Stimulated activated CD4-positive, alpha-beta T cell treated with anti-CD3 and anti-CD28 coated beads, TNF-alpha, amount 100 ng/mL, for 4 hours (primary cell): ENCODE data around the gene SPINK4.

Source experiments
- DNase-seq, 3 experiments: peaks; one replicate each; pipeline ENCODE4 v3.0.0-alpha.2; 2020; ENCODE audit warnings: low read depth in 3 of 3

Gene SPINK4, protein sequence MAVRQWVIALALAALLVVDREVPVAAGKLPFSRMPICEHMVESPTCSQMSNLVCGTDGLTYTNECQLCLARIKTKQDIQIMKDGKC

DNA sequence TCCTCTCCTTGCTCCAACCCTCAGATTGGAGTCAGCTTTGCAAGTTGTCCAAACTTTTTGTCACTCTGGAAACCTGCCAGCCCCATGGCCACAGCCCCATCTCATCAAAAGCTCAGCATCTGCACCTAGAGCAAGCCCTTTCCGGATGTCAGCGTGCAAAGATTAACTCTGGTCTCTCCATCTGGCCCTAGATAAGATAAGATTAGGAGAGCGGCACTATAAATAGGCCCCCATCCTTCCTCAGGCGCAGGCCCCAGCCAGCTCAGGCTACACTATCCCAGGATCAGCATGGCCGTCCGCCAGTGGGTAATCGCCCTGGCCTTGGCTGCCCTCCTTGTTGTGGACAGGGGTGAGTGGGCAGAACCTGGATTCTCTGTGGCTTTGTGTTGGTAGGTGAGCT lies at the start of gene SPINK4:
Gene SPINK4, plus strand, starts transcription at position 247 of the 400 bp plus-strand sequence. Its CDS starts 42 bp downstream, at position 289.
- no peak for DNase-seq

GRCh38 chr9:33192493-33193255 lies 47.3 kb upstream of the SPINK4 start:
- no peak for DNase-seq

DNA sequence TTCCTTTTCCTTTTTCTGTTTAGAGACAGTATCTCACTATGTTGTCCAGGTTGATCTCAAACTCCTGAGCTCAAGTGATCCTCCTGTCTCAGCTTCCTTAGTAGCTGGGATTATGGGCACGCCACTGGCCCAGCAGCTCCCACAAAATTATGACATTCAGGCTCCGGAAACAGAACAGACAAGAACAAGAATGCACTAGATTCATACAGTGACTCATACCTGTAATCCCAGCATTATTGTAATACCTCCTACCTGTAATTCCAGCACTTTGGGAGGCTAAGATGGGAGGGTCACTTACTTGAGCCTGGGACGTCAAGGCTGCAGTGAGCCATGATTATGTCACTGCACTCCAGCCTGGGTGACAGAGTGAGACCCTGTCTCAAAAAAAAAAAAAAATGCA lies 46.1 kb upstream of the SPINK4 start:
- DNase-seq, result no peak

DNA sequence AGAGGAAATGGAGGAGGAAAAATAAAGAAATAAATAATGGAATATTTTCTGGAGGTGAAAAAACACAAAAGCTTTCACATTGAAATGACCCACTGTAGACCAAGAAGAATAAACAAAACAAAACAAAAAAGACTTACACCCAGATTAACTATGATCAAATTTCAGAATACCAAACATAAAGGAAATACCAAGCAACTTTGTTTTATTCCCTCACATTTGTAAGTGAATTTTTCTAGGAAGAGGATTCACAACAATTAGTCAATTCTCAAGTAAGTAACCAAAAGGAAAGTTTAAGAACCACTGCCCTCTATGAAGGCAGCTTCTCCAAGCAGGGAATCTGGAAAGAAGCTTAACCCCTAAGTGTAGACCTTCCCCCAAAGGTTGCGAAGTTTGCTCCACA lies 43.2 kb upstream of the SPINK4 start:
- DNase-seq, result no peak

DNA sequence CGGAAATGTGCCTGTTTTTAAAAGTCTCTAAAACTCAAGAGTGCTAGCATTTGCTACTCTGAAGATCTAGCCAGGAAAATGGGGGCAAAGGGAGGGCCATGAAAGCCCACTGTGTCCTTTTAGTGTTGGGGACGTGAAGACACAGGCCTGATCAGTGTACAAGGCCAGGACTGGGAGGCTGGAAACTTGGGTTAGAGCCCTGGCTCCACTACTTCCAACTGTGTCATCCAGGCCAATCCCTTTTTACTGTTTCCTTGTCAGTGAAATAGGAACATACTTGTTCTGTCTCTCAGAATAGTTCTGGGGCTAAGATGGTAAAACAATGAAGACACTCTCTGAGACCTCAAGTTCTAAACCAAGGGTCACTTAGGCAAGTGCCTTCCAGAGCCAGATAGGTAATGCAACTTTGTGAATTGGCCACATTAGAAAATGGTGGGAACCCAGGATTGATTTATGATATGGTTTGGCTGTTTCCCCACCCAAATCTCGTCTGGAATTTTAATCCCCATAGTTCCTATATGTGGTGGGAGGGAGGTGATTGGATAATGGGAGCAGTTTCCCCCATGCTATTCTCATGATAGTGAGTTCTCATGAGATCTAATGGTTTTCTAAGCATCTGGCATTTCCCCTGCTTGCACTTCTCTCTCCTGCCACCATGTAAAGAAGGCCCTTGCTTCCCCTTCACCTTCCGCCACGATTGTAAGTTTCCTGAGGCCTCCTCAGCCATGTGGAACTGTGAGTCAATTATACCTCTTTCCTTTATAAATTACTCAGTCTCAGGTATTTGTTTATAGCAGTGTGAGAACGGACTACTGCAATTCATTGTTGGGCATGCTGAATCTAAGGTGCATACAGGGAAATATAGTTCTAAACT lies 42.5 kb upstream of the SPINK4 start:
- DNase-seq, result no peak

DNA sequence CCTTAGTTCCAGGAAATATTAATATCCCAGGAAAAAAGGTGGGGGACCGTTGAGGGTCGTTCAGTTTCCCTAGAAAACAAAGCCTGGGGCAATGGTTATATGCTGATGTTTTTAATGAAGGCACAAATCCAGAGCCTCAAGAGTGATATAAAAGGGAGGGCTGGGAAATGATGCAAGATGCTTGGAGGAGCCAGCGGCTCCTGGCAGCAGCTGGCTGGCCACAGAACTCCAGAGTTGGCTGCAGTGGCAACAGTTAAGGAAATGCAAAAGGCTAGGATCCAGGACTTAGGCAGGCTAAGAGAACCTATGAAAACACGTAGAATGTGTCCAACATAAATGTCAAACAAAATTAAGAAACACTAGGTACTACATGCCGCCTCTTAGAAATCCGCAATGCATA lies 41.8 kb upstream of the SPINK4 start:
- no peak for DNase-seq

DNA sequence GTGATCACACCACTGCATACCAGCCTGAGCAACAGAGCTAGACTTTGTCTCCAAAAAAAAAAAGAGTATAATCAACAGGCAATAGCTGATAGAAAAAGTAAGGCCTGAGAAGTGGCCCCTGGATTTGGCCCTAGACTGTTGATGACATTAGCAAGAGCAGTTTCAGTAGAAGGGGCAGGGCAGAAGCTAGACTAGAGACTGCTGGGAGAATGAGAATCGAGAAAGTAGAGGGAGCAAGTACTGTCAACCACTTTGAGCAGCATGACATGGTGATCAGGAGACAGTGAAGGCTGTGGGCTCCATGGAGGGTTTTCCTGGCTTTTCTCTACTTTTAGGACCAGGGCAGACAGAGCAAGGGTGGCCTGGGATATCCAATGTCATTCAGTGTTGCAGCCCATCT lies 37.9 kb upstream of the SPINK4 start:
- DNase-seq, result no peak

DNA sequence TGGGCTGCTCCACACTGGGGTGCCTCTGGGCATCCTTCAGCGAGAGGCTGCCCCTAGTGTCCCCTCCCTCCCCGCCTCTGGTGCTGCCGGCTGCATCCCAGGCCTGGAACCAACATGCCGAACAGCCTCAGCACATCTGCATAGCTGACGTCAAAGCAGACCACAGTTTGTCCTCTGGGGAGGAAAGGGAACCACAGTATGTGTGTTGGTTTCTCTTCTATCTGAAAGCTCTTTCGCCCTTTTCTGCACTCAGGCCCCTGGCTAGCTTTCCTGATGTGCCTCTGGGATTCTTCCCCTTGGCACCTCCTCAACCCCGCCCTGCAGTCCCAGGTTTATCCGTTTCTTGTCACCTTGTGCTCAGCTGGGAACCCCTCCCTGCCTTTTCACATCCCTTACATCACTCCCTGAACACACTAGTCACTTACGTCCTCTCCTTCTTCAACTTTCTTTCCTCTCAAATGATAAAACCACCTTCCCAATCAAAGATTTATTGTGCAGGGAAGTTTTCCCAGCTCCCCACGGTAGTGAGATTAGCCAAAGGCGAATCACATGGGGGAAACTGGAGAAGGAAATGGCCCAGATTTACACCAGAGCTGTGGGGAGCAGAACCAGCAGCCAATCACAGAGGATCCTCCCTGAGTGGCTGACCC lies 37.3 kb upstream of the SPINK4 start:
- no peak for DNase-seq

DNA sequence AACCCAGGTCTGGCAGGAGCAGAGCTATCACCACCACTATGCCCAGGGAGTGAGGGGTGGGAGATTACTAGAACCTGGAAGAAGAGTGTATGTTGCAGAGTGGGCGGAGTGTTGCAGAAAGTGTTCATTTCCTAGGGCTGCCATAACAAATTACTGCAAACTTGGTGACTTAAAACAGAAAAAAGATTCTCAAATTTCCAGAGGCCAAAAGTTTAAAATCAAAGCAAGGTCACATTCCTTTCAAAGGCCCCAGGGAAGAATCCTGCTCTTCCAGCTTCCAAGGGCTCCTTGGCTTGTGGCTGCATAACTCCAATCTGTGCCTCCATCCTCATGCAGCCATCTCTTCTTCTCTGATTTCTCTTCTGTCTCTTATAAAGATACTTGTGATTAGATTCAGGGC lies 30.6 kb upstream of the SPINK4 start:
- DNase-seq, result no peak

DNA sequence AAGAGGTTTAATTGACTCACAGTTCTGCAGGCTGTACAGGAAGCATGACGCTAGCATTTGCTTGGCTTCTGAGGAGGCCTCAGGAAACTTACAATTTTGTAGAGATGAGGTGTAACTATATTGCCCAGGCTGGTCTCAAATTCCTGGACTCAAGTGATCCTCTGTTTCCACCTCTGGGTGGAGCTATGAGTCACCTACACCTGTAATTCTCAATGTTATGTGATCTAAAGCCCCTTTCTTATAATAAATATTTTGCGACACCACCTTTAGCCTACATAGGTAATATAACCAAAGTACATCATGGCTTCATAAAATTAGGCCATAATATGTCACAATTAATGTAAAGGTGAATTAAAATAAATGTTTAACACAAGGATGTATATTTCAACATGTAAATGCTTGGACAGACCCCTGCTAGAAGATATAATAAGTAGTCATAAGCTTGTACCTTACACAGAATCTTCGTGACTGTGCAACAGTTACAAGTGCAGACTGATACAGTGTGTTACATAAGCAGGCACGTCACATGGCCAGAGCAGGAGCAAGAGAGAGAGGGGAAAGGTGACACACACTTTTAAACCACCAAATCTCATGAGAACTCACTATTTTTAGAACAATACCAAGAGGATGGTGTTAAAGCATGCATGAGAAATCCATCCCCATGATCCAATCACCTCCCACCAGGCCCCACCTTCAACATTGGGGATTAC lies 29.8 kb upstream of the SPINK4 start:
- DNase-seq, result no peak

GRCh38 chr9:33211695-33212393 lies 28.1 kb upstream of the SPINK4 start:
- no peak for DNase-seq

- DNase-seq, result no peak
These were observed 19.0 kb upstream of the SPINK4 start for GRCh38 chr9:33220681-33221567.

DNA sequence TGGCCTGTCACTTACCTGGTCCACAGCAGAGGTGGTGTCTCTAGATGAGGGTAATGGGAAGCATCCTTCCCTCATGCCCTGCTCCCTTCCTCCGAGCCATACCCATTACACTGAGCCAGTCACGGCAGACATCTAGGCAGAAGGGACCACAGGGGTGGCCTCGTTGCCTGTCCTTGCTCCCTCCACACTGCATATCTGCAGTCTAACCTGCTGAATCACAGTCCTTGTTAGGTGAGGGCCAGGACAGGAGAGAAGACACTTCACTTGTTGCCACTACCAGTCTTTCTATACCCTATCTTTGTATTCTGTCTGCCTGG lies 18.4 kb upstream of the SPINK4 start:
- no peak for DNase-seq

- no peak for DNase-seq
These were observed 17.9 kb upstream of the SPINK4 start for GRCh38 chr9:33222031-33222430.

DNA sequence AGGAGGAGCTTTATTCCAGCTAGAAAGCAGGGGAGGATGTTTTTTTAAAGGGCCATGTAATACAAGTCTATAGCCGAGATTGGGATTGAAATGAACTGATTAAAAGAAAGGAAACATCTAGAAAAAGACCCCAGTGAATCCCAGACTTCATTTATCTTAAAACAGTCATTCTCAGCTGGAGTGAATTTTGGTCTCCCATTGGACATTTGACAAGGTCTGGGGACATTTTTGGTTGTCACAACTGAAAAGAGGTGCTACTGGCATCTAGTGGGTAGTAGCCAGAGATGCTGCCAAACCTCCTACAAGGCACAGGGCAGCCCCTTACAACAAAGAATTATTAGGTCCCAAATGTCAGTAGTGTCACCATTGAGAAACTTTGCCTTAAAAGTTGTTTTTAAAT lies 16.3 kb upstream of the SPINK4 start:
- DNase-seq, result no peak

GRCh38 chr9:33225319-33226147 lies 14.4 kb upstream of the SPINK4 start:
- peak; percentile 29 to 56 (median 34) for DNase-seq

DNA sequence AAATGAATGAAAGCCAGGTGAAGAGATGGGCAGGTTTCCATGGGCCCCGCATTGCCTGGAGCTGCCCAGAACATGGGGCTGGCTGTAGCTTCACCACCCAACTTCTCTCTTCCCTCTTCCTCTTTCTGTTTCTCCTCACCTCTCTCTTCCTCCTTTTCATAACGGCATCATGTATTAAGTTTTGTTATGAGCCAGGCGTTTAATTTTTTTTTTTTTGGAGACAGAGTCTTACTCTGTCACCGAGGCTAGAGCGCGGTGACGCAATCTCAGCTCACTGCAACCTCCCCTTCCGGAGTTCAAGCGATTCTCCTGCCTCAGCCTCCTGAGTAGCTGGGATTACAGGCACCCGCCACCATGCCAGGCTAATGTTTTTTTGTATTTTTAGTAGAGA lies 13.0 kb upstream of the SPINK4 start:
- no peak for DNase-seq

DNA sequence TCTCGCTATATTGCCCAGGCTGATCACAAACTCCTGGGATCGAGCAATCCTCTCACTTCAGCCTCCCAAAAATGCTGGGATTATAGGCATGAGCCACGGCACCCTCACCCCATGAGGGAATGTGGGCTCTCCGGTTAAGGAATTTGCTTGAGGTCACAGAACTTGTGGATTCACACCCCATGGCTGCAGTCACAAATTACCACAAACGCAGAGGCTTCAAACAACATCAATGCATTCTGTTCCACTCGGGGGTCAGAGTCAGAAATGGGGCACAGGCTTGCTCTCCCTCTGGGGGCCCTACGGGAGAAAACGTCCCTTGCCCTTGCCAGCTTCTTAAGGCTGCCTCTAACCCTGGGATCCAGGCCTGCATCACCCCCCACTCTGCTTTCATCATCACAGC lies 12.2 kb upstream of the SPINK4 start:
- no peak for DNase-seq

DNA sequence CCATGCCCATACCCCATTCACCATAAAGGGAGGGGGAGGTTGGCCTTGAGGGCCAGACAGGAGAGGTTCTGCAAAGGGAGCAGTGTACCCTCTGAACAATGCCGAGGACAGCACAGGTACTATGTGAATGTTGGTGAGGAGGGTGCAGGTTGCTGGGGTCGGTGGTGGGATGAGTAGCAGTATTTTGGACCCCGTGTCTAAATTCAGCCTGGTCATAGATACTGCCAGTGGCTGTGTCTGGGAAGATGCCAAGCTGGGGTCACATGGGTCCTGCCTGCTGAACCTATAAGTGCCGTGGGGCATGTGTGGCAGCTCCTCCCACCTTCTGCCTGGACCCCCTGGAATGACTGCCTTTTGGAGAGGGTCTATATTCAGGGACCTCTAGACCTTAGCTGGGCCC lies 11.4 kb upstream of the SPINK4 start:
- no peak for DNase-seq
